ENCODE data around the gene FLOT1. TPM values are rescaled to one million over a fixed set of nuclear protein-coding genes. Genes with fewer than 3 reads are reported as not detected.

Gene FLOT1
- total and polyA plus RNA-seq, 2 of the 13 experiments (the other 11 are each of a cell fraction or from before 2014, with no cell fraction given): 82.3 to 130 TPM

DNA sequence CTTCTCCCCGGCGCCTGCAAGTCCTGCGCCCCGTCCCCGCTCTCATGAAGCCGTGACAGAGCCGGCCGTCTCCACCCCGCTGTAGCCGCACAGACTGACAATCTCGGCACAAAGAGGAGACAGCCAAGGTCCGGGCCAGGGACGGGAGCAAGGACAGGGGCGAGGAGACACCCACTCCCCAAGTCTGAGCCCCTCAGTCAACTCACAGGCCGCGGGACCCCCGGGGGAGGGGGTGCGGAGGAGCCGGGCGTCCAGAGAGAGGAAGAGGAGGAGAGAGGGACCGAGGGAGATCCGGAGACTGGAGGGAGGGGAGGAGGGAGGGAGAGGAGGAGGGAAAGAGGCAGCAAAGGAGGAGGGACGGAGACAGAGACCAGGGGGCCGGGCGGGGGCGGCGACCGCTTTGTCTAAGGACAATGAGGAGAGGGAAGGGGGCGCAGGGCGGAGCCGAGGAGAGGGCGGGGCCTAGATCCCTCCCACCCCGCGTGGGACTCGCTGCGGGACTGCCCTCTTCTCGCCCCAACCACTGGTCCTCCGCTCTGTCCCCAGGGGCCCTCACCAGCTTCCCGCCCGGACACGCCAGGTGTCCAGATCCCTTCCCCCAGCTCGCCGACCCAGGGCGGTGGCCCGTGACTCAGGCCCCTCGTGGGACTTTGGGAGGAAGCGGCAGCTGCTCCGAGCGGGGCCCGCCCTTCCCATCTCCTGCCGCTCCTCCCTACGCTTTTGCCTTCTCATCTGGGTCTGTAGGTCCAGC, 55.4 kb downstream of the FLOT1 start (continued):
- TF ChIP-seq POLR2A (IDR thresholded peaks at IDR 0.05; ENCODE audit: insufficient read depth in 1 of 2, low read depth in 2 of 2, low read length in 2 of 2) (peak in 1 of 2 experiments; percentile 67; a peak in 3 of 4 replicates), ERF (CRISPR knock-in tag; IDR thresholded peaks at IDR 0.05) (no peak), ZNF354B (CRISPR knock-in tag; IDR thresholded peaks at IDR 0.05) (no peak), ZC3H13 (CRISPR knock-in tag; IDR thresholded peaks at IDR 0.05) (no peak; the same call in 1 of the 2 replicates), ATRX (CRISPR knock-in tag; IDR thresholded peaks at IDR 0.05; ENCODE audit: borderline replicate concordance) (no peak)
- TF ChIP-seq, protein P1, sequence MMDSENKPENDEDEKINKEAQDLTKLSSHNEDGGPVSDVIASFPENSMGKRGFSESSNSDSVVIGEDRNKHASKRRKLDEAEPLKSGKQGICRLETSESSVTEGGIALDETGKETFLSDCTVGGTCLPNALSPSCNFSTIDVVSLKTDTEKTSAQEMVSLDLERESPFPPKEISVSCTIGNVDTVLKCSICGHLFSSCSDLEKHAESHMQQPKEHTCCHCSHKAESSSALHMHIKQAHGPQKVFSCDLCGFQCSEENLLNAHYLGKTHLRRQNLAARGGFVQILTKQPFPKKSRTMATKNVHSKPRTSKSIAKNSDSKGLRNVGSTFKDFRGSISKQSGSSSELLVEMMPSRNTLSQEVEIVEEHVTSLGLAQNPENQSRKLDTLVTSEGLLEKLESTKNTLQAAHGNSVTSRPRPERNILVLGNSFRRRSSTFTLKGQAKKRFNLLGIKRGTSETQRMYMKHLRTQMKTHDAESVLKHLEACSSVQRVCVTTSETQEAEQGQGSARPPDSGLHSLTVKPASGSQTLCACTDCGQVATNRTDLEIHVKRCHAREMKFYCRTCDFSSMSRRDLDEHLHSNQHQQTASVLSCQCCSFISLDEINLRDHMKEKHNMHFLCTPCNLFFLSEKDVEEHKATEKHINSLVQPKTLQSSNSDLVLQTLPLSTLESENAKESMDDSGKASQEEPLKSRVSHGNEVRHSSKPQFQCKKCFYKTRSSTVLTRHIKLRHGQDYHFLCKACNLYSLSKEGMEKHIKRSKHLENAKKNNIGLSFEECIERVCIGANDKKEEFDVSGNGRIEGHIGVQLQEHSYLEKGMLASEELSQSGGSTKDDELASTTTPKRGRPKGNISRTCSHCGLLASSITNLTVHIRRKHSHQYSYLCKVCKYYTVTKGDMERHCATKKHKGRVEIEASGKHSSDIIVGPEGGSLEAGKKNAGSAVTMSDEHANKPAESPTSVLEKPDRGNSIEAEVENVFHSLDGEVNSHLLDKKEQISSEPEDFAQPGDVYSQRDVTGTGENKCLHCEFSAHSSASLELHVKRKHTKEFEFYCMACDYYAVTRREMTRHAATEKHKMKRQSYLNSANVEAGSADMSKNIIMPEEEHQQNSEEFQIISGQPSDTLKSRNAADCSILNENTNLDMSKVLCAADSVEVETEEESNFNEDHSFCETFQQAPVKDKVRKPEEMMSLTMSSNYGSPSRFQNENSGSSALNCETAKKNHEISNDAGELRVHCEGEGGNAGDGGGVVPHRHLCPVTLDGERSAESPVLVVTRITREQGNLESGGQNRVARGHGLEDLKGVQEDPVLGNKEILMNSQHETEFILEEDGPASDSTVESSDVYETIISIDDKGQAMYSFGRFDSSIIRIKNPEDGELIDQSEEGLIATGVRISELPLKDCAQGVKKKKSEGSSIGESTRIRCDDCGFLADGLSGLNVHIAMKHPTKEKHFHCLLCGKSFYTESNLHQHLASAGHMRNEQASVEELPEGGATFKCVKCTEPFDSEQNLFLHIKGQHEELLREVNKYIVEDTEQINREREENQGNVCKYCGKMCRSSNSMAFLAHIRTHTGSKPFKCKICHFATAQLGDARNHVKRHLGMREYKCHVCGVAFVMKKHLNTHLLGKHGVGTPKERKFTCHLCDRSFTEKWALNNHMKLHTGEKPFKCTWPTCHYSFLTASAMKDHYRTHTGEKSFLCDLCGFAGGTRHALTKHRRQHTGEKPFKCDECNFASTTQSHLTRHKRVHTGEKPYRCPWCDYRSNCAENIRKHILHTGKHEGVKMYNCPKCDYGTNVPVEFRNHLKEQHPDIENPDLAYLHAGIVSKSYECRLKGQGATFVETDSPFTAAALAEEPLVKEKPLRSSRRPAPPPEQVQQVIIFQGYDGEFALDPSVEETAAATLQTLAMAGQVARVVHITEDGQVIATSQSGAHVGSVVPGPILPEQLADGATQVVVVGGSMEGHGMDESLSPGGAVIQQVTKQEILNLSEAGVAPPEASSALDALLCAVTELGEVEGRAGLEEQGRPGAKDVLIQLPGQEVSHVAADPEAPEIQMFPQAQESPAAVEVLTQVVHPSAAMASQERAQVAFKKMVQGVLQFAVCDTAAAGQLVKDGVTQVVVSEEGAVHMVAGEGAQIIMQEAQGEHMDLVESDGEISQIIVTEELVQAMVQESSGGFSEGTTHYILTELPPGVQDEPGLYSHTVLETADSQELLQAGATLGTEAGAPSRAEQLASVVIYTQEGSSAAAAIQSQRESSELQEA (CRISPR knock-in tag; IDR thresholded peaks at IDR 0.05; ENCODE audit: not compliant biosample characterization): peak; percentile 36
- TF ChIP-seq, protein P2, sequence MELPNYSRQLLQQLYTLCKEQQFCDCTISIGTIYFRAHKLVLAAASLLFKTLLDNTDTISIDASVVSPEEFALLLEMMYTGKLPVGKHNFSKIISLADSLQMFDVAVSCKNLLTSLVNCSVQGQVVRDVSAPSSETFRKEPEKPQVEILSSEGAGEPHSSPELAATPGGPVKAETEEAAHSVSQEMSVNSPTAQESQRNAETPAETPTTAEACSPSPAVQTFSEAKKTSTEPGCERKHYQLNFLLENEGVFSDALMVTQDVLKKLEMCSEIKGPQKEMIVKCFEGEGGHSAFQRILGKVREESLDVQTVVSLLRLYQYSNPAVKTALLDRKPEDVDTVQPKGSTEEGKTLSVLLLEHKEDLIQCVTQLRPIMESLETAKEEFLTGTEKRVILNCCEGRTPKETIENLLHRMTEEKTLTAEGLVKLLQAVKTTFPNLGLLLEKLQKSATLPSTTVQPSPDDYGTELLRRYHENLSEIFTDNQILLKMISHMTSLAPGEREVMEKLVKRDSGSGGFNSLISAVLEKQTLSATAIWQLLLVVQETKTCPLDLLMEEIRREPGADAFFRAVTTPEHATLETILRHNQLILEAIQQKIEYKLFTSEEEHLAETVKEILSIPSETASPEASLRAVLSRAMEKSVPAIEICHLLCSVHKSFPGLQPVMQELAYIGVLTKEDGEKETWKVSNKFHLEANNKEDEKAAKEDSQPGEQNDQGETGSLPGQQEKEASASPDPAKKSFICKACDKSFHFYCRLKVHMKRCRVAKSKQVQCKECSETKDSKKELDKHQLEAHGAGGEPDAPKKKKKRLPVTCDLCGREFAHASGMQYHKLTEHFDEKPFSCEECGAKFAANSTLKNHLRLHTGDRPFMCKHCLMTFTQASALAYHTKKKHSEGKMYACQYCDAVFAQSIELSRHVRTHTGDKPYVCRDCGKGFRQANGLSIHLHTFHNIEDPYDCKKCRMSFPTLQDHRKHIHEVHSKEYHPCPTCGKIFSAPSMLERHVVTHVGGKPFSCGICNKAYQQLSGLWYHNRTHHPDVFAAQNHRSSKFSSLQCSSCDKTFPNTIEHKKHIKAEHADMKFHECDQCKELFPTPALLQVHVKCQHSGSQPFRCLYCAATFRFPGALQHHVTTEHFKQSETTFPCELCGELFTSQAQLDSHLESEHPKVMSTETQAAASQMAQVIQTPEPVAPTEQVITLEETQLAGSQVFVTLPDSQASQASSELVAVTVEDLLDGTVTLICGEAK (IDR thresholded peaks at IDR 0.05): no peak
- TF ChIP-seq, protein P2 (CRISPR knock-in tag; IDR thresholded peaks at IDR 0.05): no peak
- TF ChIP-seq, protein P3, sequence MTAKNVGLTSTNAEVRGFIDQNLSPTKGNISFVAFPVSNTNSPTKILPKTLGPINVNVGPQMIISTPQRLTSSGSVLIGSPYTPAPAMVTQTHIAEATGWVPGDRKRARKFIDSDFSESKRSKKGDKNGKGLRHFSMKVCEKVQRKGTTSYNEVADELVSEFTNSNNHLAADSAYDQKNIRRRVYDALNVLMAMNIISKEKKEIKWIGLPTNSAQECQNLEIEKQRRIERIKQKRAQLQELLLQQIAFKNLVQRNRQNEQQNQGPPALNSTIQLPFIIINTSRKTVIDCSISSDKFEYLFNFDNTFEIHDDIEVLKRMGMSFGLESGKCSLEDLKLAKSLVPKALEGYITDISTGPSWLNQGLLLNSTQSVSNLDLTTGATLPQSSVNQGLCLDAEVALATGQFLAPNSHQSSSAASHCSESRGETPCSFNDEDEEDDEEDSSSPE (CRISPR knock-in tag; IDR thresholded peaks at IDR 0.05): no peak
